ENCODE data around the gene PRM2.

- TF ChIP-seq CTCF (IDR thresholded peaks at IDR 0.05; ENCODE audit: insufficient read depth, low read length) (no peak), POLR2AphosphoS5 (IDR thresholded peaks at IDR 0.05; ENCODE audit: low read depth) (no peak), GABPA (IDR thresholded peaks at IDR 0.05; ENCODE audit: low read depth) (no peak), REST (IDR thresholded peaks at IDR 0.05; ENCODE audit: insufficient replicate concordance, low read depth) (no peak), SPI1 (IDR thresholded peaks at IDR 0.05; ENCODE audit: borderline replicate concordance, low read depth) (no peak)
These were observed 1.5 kb upstream of the PRM2 start for GRCh38 chr16:11277607-11278337.

All from HL-60 (cell line).